GM19467 (cell line): Measurements from ENCODE around the gene CASP5.
"Not testable (repeated sequence)": the region's sequence is repeated elsewhere in the genome, so short reads cannot be mapped to it uniquely, and the experiment has no call there.

Source experiments
- ATAC-seq: cut with Tn5 transposase; IDR thresholded peaks from one replicate; pipeline ENCODE4 v1.9.1; 2021; ENCODE audit warnings: mild to moderate bottlenecking, moderate library complexity; ENCODE audit not compliant: unreplicated experiment

CASP5 gene

DNA sequence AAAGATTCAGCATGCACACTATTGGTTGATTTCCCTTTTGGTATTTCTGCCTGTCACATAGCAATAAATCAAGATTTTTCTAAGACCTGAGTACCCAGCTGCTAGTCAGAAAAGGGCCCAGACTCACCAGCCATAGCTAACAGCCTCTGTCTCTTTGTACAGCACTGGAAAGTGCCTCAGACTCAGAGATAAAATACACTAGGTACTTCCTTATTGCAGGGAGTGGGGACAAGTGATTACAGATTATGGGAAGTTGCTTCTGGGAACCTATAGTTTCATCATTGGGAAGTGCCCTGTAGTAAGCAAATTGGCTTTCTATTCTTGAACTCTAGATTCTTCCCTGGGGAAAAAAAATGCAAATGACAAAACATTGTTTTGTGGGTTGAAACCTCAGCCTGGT is at the start of gene CASP5:
TSS of gene CASP5 (minus strand) at position 166 of the 400 bp plus-strand sequence. CDS start at position 134, 32 bp downstream.
- no peak for ATAC-seq

GRCh38 chr11:105072080-105072479 is 49.1 kb upstream of the CASP5 start:
- ATAC-seq: not testable (repeated sequence)

- no peak for ATAC-seq
These were observed 48.2 kb upstream of the CASP5 start for GRCh38 chr11:105071089-105071732.

DNA sequence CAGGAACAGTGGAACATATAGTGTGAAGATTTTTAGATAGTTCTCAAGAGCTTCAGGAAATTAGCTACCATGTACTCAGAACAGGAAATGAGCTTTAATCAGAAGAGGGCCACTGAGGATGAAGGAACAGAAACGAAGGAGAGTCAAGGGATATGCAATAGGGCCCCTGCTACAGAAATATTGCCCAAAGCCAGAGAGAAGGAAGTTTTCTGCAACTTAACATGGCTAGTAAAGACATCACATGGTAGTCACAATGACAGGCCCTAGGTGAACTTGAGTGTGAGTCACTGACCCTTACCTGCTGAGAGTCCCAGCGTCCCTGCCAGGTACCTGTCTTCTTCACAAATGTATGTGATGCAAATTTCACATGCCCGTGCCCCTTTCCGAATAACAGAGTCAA is 47.3 kb upstream of the CASP5 start:
- ATAC-seq: no peak

DNA sequence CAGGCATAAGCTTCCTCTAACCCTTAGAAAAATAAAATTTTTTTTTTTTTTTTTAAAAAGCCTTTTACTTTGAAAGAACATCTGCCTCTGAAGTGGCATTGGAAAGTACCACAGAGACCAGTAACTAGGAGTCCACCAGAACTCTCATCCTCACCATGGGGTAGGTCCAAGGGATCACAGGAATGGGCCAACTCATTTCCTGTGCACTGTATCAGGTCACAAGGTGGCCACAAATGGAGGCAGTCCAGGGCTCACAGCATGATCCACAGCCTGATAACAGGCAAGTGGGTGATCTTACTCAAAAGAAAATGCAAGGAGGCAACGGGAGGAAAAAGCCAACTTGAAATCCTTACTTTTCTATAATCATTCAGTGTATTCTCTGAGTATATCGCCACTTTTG is 46.8 kb upstream of the CASP5 start:
- not testable (repeated sequence) for ATAC-seq

GRCh38 chr11:105063245-105063941 is 40.4 kb upstream of the CASP5 start:
- not testable (repeated sequence) for ATAC-seq

- ATAC-seq: no peak
These were observed 34.5 kb upstream of the CASP5 start for GRCh38 chr11:105057432-105057831.

- no peak for ATAC-seq
These were observed 33.5 kb upstream of the CASP5 start for GRCh38 chr11:105056446-105056845.

GRCh38 chr11:105054723-105055493 is 31.9 kb upstream of the CASP5 start:
- no peak for ATAC-seq

GRCh38 chr11:105052487-105052886 is 29.5 kb upstream of the CASP5 start:
- no peak for ATAC-seq

DNA sequence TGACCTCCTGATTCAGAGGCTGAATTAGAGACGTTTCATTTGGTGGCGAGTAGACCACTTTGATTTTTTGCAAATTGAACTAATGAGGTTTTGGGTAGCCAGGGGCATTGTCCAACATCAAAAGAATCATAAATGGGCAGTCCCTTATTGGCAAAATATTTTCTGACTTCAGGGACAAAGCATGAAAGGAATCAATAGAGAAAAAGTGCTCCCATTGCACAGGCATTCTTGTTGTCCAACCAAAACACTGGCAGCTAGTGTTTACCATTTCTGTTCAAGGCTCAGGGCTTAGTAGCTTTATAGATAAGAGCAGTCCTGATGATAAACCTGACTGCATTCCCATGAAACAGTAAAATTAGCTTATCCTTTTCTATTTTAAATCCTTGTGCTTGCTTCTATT is 28.6 kb upstream of the CASP5 start:
- ATAC-seq: no peak

DNA sequence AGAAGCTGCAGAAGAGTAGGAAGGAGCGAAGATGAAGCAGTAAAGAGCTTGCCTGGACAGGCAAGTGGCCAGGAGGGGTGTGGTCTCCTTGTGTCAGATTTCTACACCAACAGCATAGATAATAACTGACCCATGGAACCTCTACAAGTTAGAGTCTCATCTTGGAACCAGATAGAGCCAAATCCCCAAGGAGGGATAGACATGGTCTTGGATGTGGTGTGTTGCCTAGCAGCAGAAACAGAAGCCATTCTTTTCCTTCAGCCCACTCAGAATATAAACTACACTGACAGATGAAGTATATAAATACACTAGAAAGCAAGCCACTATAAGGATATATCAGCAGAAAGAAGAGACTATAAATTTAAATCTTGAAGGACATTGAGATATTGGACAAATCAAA is 26.5 kb upstream of the CASP5 start:
- ATAC-seq: no peak

DNA sequence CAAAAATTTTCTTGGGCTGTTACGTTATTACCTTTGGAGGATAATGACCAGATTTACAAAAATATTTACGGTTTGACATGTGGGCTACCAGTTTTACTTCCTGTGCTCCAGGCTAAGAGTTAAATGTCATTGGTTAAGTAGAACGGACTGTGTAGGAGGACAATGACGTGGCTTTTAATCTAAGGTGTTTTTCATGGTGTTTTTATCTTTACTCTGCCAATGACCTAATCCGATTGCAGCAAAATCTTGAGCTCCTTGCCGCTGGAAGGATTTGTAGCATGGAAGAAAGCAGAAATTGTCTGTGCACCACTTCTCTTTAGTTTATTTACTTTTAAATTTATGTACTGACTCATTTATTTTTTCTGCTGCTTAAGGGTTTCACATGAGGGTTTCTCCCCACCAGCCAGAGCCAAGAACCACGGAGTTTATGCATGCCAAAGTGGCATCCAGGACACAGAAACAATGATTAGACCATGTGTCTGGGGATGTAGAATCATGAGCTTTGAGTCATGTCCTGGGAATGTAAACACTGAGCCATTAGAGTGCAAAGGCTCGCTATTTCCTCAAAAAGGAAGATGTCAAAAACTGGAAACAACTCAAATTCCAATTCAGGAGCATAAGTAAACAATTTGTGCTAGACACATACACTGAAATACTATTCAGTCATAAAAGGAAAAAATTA is 24.1 kb upstream of the CASP5 start:
- ATAC-seq: no peak

DNA sequence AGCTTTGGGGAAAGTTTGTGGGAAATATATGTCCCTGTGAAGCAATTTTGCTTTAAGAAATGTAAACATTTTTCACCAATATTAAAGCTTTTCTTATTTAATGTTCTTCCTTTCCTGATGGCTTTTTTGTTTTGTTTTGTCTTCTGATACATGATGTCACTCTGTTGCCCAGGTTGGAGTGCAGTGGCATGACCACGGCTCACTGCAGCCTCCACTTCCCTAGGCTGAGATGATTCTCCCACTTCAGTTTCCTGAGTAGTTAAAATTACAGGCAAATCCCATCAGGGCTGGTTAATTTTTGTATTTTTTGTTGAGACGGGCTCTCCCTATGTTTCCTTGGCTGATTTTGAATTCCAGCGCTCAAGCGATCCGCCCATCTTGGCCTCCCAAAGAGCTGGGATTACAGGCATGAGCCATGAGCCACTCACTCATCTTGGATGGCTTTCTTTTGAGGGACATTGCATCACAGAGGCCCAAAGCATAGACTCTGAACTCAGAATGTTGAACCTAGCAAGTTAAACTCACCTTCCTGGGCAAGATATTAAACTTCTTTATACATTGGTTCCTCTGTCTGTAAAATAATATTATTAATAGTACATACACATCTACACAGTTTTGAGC is 22.8 kb upstream of the CASP5 start:
- ATAC-seq: no peak

DNA sequence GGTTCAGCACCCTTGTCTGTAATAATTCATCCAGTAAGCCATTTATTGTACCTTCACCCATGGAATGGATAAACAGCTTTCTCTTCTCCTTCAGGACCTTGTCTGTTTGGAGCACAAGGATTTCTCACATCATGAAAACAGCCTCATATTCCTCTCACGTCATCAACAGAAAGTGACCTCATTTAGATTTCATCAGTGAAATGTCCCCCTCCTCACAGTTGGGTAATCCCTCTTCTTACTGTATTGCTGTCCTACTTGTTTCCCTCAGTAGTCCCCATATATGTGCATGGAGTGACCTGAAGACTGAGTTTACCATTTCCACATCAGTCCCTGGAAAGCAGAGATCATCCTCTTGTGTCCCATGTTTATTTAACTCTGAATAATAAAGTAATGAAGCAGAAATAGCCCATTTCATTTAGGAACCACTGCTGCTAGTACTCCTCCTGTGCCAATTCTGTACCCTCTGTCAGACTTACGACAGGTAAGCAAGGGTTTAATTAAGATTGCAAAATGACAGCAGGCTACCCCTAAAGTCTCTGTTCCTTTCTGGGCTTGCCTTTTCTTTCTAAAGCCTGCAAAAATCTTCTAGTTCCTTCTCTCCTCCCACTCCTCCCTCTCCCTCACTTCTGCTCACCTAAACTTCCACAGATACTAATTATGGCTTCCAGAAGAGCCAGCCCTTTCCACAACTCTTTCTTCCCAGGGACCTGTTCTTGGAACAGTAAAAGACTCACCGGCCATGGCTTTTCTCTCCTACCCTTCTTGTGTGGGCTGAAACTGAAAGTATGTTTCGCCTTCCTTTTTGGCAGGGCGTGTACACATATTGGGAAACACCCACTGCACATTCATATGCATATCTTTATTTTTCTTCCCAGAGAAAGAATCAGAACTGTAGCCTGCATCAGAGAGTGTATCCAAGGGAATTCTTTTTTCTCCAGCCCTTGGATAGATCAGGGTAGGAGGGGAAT is 21.9 kb upstream of the CASP5 start, which contains the start of gene CARD16:
TSS of gene CARD16 (minus strand) at position 779 of the 968 bp plus-strand sequence. CDS start at position 741, 38 bp downstream.
- ATAC-seq: peak; percentile 99

DNA sequence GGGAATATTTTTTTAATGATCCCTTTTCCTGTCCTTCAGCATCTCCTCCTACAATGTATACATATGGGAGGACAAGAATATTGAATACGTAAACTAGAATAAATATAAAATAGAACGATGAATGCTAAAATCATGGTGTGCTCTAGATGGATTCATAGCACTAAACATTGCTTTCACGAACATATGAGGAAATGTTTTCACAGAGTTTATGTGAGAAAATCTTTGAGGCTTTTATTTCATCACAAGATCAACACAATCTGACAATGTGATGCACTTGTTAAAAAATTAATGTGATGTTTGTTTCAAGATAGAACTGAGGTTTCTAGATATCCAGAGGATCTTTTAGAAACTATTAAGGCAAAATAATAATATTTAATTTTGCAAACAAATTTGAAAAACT is 19.2 kb upstream of the CASP5 start:
- ATAC-seq: no peak

- no peak for ATAC-seq
These were observed 17.7 kb upstream of the CASP5 start for GRCh38 chr11:105040703-105041102.

GRCh38 chr11:105034813-105035620 is 12.0 kb upstream of the CASP5 start, which contains the start of gene CASP1:
Gene CASP1 (minus strand): TSS chr11:105035144. CDS start chr11:105035113, 31 bp downstream.
- ATAC-seq: peak; percentile 96

- not testable (repeated sequence) for ATAC-seq
These were observed 11.4 kb upstream of the CASP5 start for GRCh38 chr11:105034388-105034787.
